ENCODE results near the gene TRIM42. TPM values are rescaled to one million over a fixed set of nuclear protein-coding genes. Genes with fewer than 3 reads are reported as not detected.

The TRIM42 gene
- total RNA-seq, 1 donor from 2014 or later: not detected

DNA sequence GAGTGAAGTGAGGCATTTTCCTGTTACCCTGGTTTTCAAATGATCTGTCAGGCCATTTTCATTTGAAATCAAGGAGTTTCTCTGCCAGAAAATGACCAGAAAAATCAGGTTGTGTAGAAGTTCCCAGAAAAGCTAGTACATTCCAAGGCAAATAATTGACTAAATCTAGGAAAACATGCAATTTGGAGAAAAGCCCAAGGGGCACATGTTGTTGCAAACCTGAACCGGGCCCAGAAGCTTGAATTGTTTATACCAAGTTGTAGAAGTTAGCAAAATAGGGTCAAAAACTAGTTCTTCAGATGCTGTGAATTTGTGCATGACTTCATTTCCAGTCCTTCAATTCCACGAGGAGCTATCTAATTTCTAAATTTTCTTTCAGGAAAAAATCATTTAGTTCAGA lies 31.0 kb downstream of the TRIM42 start:
- H3K4me1 Mint-ChIP-seq (ENCODE audit: low read depth): peaks cover 21% of the 10 kb centered on the region
- DNase-seq (ENCODE audit: low spot score): no peak
- H3K9me3 Mint-ChIP-seq (ENCODE audit: low read depth): peaks cover 2% of the 10 kb centered on the region
- no peak overlapping the region for H3K4me3 Mint-ChIP-seq (ENCODE audit: unreplicated experiment)
- H3K27me3 Mint-ChIP-seq (ENCODE audit: low read depth): peaks cover 3% of the 10 kb centered on the region
- no peaks in the 10 kb centered on the region for H3K36me3 Mint-ChIP-seq (ENCODE audit: low read depth)
- TF ChIP-seq, protein P1, sequence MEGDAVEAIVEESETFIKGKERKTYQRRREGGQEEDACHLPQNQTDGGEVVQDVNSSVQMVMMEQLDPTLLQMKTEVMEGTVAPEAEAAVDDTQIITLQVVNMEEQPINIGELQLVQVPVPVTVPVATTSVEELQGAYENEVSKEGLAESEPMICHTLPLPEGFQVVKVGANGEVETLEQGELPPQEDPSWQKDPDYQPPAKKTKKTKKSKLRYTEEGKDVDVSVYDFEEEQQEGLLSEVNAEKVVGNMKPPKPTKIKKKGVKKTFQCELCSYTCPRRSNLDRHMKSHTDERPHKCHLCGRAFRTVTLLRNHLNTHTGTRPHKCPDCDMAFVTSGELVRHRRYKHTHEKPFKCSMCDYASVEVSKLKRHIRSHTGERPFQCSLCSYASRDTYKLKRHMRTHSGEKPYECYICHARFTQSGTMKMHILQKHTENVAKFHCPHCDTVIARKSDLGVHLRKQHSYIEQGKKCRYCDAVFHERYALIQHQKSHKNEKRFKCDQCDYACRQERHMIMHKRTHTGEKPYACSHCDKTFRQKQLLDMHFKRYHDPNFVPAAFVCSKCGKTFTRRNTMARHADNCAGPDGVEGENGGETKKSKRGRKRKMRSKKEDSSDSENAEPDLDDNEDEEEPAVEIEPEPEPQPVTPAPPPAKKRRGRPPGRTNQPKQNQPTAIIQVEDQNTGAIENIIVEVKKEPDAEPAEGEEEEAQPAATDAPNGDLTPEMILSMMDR (IDR thresholded peaks at IDR 0.05): no peak
- H3K27ac Mint-ChIP-seq (ENCODE audit: unreplicated experiment): peak overlapping the region; percentile 52

DNA sequence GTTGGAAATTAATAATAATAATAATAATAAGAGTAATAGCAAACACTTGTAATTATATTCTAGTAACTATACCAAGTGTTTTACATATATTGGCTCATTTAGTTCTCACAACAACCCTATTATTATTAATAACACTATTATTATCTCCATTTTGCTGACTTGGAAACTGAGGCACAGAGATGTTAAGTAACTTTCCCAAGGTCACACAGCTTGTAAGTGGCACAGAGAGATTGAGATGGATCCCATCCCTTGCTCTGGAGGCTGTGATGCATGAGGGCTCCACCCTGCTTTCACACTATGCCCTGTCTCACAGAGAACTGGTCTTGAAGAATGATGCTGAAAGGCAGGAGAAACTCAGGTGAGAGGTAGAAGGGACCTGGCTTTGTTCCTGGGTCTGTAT lies 31.9 kb downstream of the TRIM42 start:
- no peak for DNase-seq (ENCODE audit: low spot score)
- TF ChIP-seq, protein P1 (IDR thresholded peaks at IDR 0.05): no peak
- Mint-ChIP-seq H3K9me3 (ENCODE audit: low read depth) (peaks cover 1% of the 10 kb centered on the region), H3K27ac (ENCODE audit: unreplicated experiment) (no peak overlapping the region), H3K36me3 (ENCODE audit: low read depth) (no peaks in the 10 kb centered on the region), H3K4me3 (ENCODE audit: unreplicated experiment) (no peak overlapping the region), H3K4me1 (ENCODE audit: low read depth) (peaks cover 22% of the 10 kb centered on the region), H3K27me3 (ENCODE audit: low read depth) (peaks cover 2% of the 10 kb centered on the region)

DNA sequence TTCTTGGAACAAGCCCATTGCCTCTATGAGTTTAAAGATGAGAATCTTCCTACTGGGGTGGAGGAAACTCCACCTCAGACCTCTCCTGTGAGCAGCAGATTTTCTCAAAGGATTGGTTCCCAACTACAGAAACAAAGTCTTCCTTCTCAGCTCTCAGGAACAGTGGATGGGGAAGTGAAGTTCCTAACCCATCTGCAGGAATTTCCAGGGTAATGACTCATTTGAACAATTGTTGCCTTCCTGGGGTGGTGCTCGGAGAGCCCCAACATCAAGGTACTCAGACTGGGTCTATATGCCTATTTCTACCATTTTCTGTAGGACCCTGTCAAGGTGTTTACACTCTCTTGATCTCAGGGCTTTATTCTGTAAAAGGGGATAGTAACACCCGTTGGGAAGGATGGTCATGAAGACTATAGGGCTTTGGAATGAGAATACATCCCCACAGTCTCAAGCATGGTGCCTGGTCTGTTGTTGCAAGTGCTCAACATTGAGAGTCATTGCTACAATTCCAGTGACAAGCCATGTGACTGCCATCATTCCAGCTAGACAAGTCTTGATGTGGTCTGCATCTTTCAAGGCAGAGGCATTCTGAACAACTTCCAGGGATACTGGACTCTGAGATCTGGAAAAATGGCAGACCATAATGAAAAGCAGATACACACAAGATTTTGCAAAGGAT lies 33.0 kb downstream of the TRIM42 start:
- Mint-ChIP-seq H3K27me3 (ENCODE audit: low read depth) (peaks cover 2% of the 10 kb centered on the region), H3K4me3 (ENCODE audit: unreplicated experiment) (no peak overlapping the region), H3K4me1 (ENCODE audit: low read depth) (peaks cover 22% of the 10 kb centered on the region), H3K36me3 (ENCODE audit: low read depth) (no peaks in the 10 kb centered on the region), H3K9me3 (ENCODE audit: low read depth) (no peaks in the 10 kb centered on the region), H3K27ac (ENCODE audit: unreplicated experiment) (no peak overlapping the region)
- TF ChIP-seq, protein P1 (IDR thresholded peaks at IDR 0.05): no peak
- no peak for DNase-seq (ENCODE audit: low spot score)

DNA sequence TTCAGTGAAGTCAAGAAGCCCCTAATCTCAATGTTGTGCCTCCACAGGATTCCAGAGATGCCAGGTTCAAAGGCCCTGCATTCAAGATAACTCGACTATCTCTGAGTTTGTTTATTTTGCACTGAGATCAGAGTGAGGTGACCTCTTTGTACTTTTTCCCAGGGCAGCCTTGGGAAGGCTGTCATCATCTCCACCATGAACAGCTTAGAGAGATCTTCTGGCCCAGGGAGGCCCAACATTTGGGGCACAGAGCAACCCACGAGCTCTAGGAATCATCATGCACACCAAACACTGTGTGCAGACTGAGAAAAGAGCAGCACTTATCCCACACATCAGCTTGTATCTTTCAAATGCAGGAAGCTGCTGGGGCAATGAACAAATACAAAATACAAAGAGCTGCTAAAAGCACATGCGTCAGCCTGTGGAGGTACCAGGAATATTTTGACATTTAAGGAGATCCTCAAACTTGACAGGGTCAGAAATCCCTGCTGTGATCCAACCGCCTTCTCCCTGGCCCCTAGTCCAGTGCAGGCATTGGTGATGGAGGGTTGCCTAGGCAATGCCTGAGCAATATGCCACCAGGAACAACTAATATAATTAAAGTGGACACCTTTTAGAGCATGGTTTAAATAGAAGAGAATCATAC lies 33.6 kb downstream of the TRIM42 start:
- H3K4me3 Mint-ChIP-seq (ENCODE audit: unreplicated experiment): no peak overlapping the region
- no peaks in the 10 kb centered on the region for H3K9me3 Mint-ChIP-seq (ENCODE audit: low read depth)
- peaks cover 22% of the 10 kb centered on the region for H3K4me1 Mint-ChIP-seq (ENCODE audit: low read depth)
- DNase-seq (ENCODE audit: low spot score): no peak
- H3K27me3 Mint-ChIP-seq (ENCODE audit: low read depth): peaks cover 2% of the 10 kb centered on the region
- no peaks in the 10 kb centered on the region for H3K36me3 Mint-ChIP-seq (ENCODE audit: low read depth)
- H3K27ac Mint-ChIP-seq (ENCODE audit: unreplicated experiment): no peak overlapping the region
- TF ChIP-seq, protein P1 (IDR thresholded peaks at IDR 0.05): no peak

DNA sequence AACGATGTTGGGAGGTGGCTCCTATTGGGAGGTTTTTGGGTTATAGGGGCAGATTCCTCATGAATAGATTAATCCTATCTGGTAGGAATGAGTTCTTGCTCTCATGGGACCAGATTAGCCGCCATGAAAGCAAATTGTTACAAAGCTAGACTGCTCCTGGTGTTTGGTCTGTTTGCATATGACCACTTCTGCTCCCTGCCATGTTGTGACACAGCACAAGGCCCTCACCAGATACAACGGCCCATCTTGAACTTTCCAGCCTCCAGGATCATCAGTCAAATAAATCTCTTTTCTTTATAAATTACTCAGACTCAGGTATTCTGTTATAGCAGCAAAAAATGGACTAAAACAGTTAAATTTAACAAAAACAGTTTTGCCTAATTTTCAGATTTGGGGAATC lies 34.4 kb downstream of the TRIM42 start:
- Mint-ChIP-seq H3K27ac (ENCODE audit: unreplicated experiment) (no peak overlapping the region), H3K4me3 (ENCODE audit: unreplicated experiment) (no peak overlapping the region), H3K4me1 (ENCODE audit: low read depth) (peaks cover 20% of the 10 kb centered on the region), H3K27me3 (ENCODE audit: low read depth) (peaks cover 2% of the 10 kb centered on the region), H3K9me3 (ENCODE audit: low read depth) (no peaks in the 10 kb centered on the region), H3K36me3 (ENCODE audit: low read depth) (no peaks in the 10 kb centered on the region)
- no peak for DNase-seq (ENCODE audit: low spot score)
- TF ChIP-seq, protein P1 (IDR thresholded peaks at IDR 0.05): no peak

Measured in chondrocyte (in vitro differentiated cells).